Urinary bladder (tissue), 4 donors: ENCODE data around the gene SUN1. TPM values are rescaled to one million over a fixed set of nuclear protein-coding genes. Genes with fewer than 3 reads are reported as not detected.
A peak's percentile ranks its signal among the peaks of the same experiment; 100 is the strongest.
"Not testable (repeated sequence)": the region's sequence is repeated elsewhere in the genome, so short reads cannot be mapped to it uniquely, and the experiment has no call there.

Source experiments
- DNase-seq: peaks from one replicate; pipeline ENCODE4 v3.0.0-alpha.2; 2015; ENCODE audit errors: extremely low spot score
- H3K27ac ChIP-seq: one replicate; pipeline ENCODE4 v1.5.1; 2013; ENCODE audit warnings: low read depth, mild to moderate bottlenecking, moderate library complexity
- H3K36me3 ChIP-seq: one replicate; pipeline ENCODE4 v1.6.1; 2013; ENCODE audit warnings: mild to moderate bottlenecking, moderate library complexity; ENCODE audit not compliant: insufficient read depth
- H3K4me1 ChIP-seq: one replicate; pipeline ENCODE4 v1.6.1; 2013; ENCODE audit warnings: mild to moderate bottlenecking, moderate library complexity; ENCODE audit not compliant: insufficient read depth
- H3K4me3 ChIP-seq: one replicate; pipeline ENCODE4 v1.5.1; 2013; ENCODE audit warnings: low read depth, low read length
- WGBS: extraction: QIAGEN DNeasy Blood & Tissue Kit; methylation state at CpG from one replicate; pipeline ENCODE4 v1.1.7; 2013; 5-methylcytosine and 5-hydroxymethylcytosine counted together
- polyA plus RNA-seq: library from polyadenylated mRNA; stranded (reverse); fragments of 200-250 nt; gene quantifications from one replicate; pipeline ENCODE4 v1.2.3, GENCODE V29; 2013
- total RNA-seq: library from RNA; depleted of rRNA; stranded (reverse); fragments of >200 nt; gene quantifications from one replicate; pipeline ENCODE4 v1.2.3, GENCODE V29; 2014
- donor health status: healthy with polysubstance abuse.
- donor health status: healthy.

SUN1 gene
- total RNA-seq (238 TPM), polyA plus RNA-seq (103 TPM)

- H3K27ac ChIP-seq = peak within 1 kb of the TSS; percentile 79
- H3K4me1 ChIP-seq = peaks cover 5% of the 10 kb centered on the region
- 51% methylated on average over 24 of the region's 24 CpGs for WGBS
- H3K4me3 ChIP-seq = peak within 1 kb of the TSS; percentile 12
- H3K36me3 ChIP-seq = no peaks in the 10 kb centered on the region
- DNase-seq = peak; percentile 36
Measured at GRCh38 chr7:832167-832967, at the start of gene SUN1. Gene SUN1 (plus strand): TSS chr7:832476. CDS start chr7:832525, 49 bp downstream.

GRCh38 chr7:782718-783449 is 49.4 kb upstream of the SUN1 start:
- no peak overlapping the region for H3K4me3 ChIP-seq
- no peaks in the 10 kb centered on the region for H3K4me1 ChIP-seq
- no peak overlapping the region for H3K27ac ChIP-seq
- peaks cover 4% of the 10 kb centered on the region for H3K36me3 ChIP-seq
- 95% methylated on average over 54 of the region's 56 CpGs for WGBS
- DNase-seq = no peak

- H3K27ac ChIP-seq = no peak overlapping the region
- DNase-seq = no peak
- WGBS = 93% methylated on average over 36 of the region's 36 CpGs
- peaks cover 4% of the 10 kb centered on the region for H3K36me3 ChIP-seq
- H3K4me1 ChIP-seq = no peaks in the 10 kb centered on the region
- H3K4me3 ChIP-seq = no peak overlapping the region
Measured at GRCh38 chr7:783556-784490, 48.5 kb upstream of the SUN1 start.

- DNase-seq = no peak
- Histone ChIP-seq H3K4me3 (no peak overlapping the region), H3K36me3 (peaks cover 4% of the 10 kb centered on the region), H3K27ac (no peak overlapping the region), H3K4me1 (no peaks in the 10 kb centered on the region)
- WGBS = 95% methylated on average over 21 of the region's 21 CpGs
Measured at GRCh38 chr7:784971-785370, 47.3 kb upstream of the SUN1 start.

GRCh38 chr7:785416-785815 is 46.9 kb upstream of the SUN1 start:
- no peaks in the 10 kb centered on the region for H3K4me1 ChIP-seq
- no peak overlapping the region for H3K27ac ChIP-seq
- DNase-seq = no peak
- no peak overlapping the region for H3K4me3 ChIP-seq
- peaks cover 4% of the 10 kb centered on the region for H3K36me3 ChIP-seq
- 95% methylated on average over 10 of the region's 10 CpGs for WGBS

- no peak for DNase-seq
- H3K4me1 ChIP-seq = no peaks in the 10 kb centered on the region
- H3K27ac ChIP-seq = no peak overlapping the region
- WGBS = 56% methylated on average over 11 of the region's 11 CpGs
- peaks cover 4% of the 10 kb centered on the region for H3K36me3 ChIP-seq
- no peak overlapping the region for H3K4me3 ChIP-seq
Measured at GRCh38 chr7:786472-787255, 45.6 kb upstream of the SUN1 start.

GRCh38 chr7:787332-788240 is 44.7 kb upstream of the SUN1 start:
- H3K27ac ChIP-seq = no peak overlapping the region
- 93% methylated on average over 27 of the region's 27 CpGs for WGBS
- no peak overlapping the region for H3K4me3 ChIP-seq
- peaks cover 4% of the 10 kb centered on the region for H3K36me3 ChIP-seq
- H3K4me1 ChIP-seq = no peaks in the 10 kb centered on the region
- DNase-seq = no peak

- 49% methylated on average over 5 of the region's 5 CpGs for WGBS
- Histone ChIP-seq H3K4me3 (no peak overlapping the region), H3K36me3 (no peaks in the 10 kb centered on the region), H3K4me1 (no peaks in the 10 kb centered on the region), H3K27ac (no peak overlapping the region)
- DNase-seq = no peak
Measured at GRCh38 chr7:791519-791918, 40.8 kb upstream of the SUN1 start.

- no peak for DNase-seq
- H3K27ac ChIP-seq = no peak overlapping the region
- no peaks in the 10 kb centered on the region for H3K4me1 ChIP-seq
- no peak overlapping the region for H3K4me3 ChIP-seq
- H3K36me3 ChIP-seq = no peaks in the 10 kb centered on the region
- 82% methylated on average over 5 of the region's 5 CpGs for WGBS
Measured at GRCh38 chr7:794207-794606, 38.1 kb upstream of the SUN1 start.

- WGBS = 97% methylated on average over 31 of the region's 31 CpGs
Measured at GRCh38 chr7:794671-795329, 37.5 kb upstream of the SUN1 start.

GRCh38 chr7:796434-797169 is 35.7 kb upstream of the SUN1 start:
- H3K4me1 ChIP-seq, DNase-seq, H3K4me3 ChIP-seq, H3K27ac ChIP-seq, H3K36me3 ChIP-seq: not testable (repeated sequence)
- WGBS = 76% methylated on average over 8 of the region's 10 CpGs

More at GRCh38 chr7:794671-795329, 37.5 kb upstream of the SUN1 start:
- Histone ChIP-seq H3K4me3 (no peak overlapping the region), H3K27ac (no peak overlapping the region), H3K36me3 (no peaks in the 10 kb centered on the region), H3K4me1 (no peaks in the 10 kb centered on the region)
- no peak for DNase-seq
